HG02943 (cell line): ENCODE measurements around the gene TKFC.
"Not testable (repeated sequence)": the region's sequence is repeated elsewhere in the genome, so short reads cannot be mapped to it uniquely, and the experiment has no call there.

ENCODE experiments used
- ATAC-seq: cut with Tn5 transposase; IDR thresholded peaks from one replicate; pipeline ENCODE4 v1.9.1; 2021; ENCODE audit warnings: mild to moderate bottlenecking, low read depth, moderate library complexity; ENCODE audit not compliant: unreplicated experiment

TKFC gene

GRCh38 chr11:61362542-61362875 is 29.5 kb downstream of the TKFC start:
- no peak for ATAC-seq

GRCh38 chr11:61364012-61364675 is 31.1 kb downstream of the TKFC start:
- ATAC-seq, result no peak

DNA sequence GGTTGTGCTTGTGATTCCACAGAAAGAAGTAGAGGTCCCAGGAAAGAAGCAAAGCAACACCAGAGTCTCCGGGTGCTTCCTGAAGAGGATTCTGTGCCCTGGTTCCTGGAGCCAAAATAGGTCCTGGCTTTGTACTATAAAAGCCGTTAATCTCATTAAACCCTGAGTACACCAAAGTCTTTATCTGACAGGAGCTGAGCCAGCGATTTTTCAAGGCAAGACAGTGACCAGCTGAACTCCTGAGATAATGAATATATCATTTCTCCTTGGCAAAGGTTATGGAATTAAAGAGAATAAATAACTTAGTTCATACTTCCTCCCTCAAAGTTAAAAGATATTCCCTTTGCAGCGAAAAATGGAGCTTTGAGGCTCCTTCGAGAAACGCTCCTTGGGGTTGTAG is 34.4 kb downstream of the TKFC start:
- no peak for ATAC-seq

DNA sequence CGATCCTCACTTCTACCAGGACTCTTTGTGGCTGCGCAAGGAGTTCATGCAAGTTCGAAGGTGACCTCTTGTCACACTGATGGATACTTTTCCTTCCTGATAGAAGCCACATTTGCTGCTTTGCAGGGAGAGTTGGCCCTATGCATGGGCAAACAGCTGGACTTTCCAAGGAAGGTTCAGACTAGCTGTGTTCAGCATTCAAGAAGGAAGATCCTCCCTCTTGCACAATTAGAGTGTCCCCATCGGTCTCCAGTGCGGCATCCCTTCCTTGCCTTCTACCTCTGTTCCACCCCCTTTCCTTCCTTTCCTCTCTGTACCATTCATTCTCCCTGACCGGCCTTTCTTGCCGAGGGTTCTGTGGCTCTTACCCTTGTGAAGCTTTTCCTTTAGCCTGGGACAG is 35.6 kb downstream of the TKFC start:
- no peak for ATAC-seq

DNA sequence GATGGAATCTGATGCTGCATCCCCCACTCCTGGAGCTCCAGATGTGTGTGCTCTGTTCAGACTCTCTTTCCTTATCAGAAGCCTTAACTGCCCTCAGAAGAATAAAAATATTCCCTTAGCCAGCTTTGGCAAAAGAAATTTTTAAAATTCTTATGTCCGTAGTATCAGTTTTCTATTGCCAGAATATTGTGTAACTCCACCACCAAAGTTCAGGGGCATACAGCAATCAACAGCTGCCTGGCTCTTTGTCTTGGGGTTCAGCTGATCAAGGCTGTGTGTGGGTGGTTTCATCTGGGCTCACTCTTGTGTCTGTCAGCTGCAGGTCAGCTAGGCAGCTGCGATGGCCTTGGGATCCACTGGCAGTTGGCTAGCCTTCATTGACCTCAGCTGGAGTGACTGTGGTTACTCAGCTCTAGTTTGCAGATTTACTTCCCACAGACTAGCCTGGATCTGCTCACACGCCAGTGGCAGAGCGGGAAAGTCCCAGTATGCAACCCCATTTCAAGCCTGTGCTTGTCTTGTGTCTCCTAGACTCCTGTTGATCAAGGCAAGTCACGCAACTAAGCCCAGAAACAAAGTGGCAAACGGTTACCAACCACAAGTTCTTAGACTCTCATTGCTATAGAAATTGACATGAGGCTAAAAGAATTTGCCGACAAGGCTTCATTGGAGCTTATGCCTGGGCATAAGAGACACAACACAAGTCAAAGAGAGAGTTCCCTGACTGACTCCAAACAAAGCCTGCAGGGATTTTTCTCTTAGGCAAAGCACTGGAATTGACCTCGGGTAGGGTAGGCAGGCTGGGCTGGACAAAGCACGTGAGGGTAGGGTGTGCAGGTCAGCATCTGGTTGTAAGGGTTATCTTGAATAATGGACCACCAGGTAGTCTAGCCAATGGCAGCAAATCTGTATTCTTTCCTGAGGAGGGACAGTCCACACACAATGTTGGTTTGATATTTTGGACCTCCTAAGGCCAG is 36.6 kb downstream of the TKFC start:
- no peak for ATAC-seq

- ATAC-seq, result no peak
These were observed 37.4 kb downstream of the TKFC start for GRCh38 chr11:61370349-61371005.

DNA sequence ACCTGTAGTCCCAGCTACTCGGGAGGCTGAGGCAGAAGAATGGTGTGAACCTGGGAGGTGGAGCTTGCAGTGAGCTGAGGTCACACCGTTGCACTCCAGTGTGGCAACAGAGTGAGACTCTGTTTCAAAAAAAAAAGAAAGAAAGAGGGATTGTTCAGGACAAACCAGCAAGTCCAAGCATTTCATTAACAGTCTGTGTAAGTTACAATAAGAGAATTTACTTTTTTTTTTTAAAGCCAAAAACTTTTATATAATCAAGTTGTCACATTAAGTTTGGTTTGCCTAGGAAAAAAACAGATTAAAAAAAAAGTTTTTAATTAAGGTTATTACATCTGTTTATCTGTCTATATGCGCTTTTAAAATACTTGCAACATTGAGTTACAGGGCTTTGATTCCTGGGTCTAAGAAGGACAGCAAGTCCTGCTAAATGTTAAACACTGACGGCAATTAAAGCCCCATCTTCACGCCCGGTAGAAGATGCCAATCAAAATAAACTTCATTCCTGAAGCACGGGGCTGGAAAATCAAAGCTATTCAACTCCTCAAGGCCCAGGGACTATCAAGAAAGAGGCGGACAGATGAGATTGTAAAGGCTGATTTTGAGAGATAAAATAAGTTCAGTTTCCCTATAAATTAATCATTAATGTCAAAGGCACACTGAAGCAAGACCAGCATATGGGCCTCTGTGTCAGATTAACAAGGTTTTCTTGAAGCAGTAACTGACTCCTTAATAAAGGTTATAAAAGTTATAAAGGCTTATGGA is 39.8 kb downstream of the TKFC start:
- ATAC-seq, result no peak

GRCh38 chr11:61375761-61376108 is 42.7 kb downstream of the TKFC start:
- ATAC-seq, result no peak

DNA sequence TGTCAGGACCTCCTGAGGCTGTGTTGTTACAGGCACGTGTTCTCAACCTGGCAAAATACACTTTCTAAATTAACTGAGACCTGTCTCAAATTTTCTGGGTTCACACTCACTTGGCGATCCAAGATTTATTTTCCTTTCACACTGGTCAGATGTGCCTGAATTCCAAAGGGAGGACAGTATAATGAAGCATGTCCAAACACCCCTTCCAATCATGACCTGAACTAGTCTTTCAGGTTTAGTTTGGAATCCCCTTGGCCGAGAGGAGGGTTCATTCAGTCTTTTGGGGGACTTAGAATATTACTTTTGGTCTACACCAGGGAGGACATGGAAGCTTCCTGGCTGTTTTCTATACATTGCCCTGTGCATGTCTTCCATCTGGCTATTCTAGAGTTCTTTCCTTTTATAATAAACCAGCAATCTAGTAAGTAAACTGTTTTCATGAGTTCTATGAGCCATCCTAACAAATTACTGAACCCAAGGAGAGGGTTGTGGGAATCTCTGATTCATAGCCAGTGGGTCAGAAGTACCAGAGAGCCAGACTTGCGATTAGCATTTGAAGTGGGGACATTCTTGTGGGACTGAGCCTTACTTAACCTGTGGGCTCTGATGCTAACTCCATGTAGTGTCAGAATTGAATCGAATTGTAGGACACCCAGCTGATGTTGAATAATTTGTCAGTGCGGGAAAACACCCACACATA is 44.6 kb downstream of the TKFC start:
- no peak for ATAC-seq

- ATAC-seq, result no peak
These were observed 45.8 kb downstream of the TKFC start for GRCh38 chr11:61378713-61379313.

- no peak for ATAC-seq
These were observed 47.9 kb downstream of the TKFC start for GRCh38 chr11:61380884-61381283.

GRCh38 chr11:61383859-61384258 is 50.8 kb downstream of the TKFC start:
- ATAC-seq, result not testable (repeated sequence)

DNA sequence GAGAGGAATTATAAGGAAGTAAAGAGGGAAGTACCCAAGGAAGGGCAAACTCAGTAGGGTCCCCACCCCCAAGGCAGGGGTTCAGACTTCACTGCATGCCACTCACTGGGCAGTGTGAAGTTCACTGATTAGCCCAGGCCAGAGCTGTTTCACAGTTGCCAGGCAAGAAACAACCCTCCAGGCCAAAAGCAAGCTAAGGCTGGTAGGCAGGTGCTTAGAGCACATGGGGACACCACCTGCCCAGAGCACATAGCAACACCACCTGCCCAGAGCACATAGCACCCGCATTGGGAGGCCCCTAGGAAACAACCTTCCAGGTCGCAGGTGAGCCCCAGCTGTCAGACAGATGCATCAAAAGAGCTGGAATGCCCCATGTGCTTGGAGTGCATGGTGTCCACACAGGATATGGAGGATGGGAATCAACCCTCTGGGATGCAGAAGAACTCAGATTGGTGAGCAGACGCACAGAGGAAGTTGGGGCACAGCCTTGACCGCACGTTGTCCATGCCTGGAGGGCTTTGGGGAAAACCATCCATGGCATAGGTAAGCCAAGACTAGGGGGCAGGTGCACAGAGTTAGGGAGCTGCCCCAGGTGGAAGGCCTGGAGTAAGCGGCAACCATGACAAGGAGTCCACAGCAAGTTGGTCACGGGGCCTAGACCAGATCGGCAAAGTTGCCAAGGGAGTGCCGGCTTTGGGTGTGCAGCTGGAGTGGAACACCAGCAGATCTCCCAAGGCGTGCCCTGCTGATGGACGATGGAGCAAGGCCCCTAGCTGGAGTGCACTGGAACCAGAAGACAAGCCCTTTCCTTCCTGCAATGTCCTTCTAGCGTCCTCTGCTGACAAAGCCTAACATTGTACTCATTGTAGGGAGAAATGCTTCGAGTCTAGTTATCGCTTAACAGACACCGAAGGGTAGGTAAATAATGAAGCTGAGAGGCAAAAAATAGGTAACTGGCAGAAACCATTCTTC is 51.5 kb downstream of the TKFC start:
- ATAC-seq, result no peak

DNA sequence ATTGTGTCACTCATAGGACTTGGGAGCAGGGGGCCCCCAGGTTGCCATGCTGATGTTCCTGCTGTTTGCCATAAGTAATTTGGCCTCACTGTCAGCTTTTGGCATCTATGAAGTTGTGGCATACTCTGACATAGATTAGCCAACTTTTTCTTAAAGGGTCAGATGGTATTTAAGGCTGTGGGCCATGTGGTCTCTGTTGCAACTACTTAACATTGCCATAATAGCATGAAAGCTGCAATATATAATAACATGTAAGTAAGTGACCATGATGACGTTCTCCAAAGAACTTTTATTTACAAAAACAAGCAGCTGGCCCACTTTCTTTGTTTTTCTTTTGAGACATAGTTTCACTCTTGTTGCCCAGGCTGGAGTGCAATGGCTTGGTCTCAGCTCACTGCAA is 57.1 kb downstream of the TKFC start:
- no peak for ATAC-seq

GRCh38 chr11:61392981-61393595 is 60.1 kb downstream of the TKFC start:
- ATAC-seq, result no peak
